IMR-90 (cell line): Measurements from ENCODE around the gene FBXL16.

ENCODE experiments used
- BHLHE40 ChIP-seq: fragments of 150-350 bp; IDR thresholded peaks from 2 replicates; pipeline ENCODE4 v1.6.1; 2016; ENCODE audit warnings: mild to moderate bottlenecking, low read depth, low read length
- CEBPB ChIP-seq: IDR thresholded peaks from 2 replicates; pipeline ENCODE4 v1.6.1; 2012; ENCODE audit warnings: low read depth, low read length, improper control_type of control experiment
- CHD1 ChIP-seq: IDR thresholded peaks from 2 replicates; pipeline ENCODE4 v1.6.1; 2012; ENCODE audit warnings: low read depth, low read length, improper control_type of control experiment
- CTCF ChIP-seq: conservative IDR thresholded peaks from 2 replicates; pipeline ENCODE4 v1.5.1; 2012; ENCODE audit warnings: mild to moderate bottlenecking, low read depth, low read length, improper control_type of control experiment
- ELK1 ChIP-seq: fragments of 150-350 bp; IDR thresholded peaks from 2 replicates; pipeline ENCODE4 v1.6.1; 2016; ENCODE audit warnings: low read depth, mild to moderate bottlenecking, low read length, moderate library complexity, borderline replicate concordance
- MAFK ChIP-seq: IDR thresholded peaks from 2 replicates; pipeline ENCODE4 v1.6.1; 2012; ENCODE audit warnings: low read depth, low read length, improper control_type of control experiment
- POLR2A ChIP-seq: IDR thresholded peaks from 2 replicates; pipeline ENCODE4 v1.6.1; 2012; ENCODE audit warnings: mild to moderate bottlenecking, low read depth, low read length
- RAD21 ChIP-seq: IDR thresholded peaks from 2 replicates; pipeline ENCODE4 v1.6.1; 2012; ENCODE audit warnings: low read length, improper control_type of control experiment
- RCOR1 ChIP-seq: IDR thresholded peaks from 2 replicates; pipeline ENCODE4 v1.6.1; 2012; ENCODE audit warnings: mild to moderate bottlenecking, low read length, improper control_type of control experiment; ENCODE audit not compliant: insufficient replicate concordance
- RFX5 ChIP-seq: IDR thresholded peaks from 2 replicates; pipeline ENCODE4 v1.8.0; 2012; ENCODE audit warnings: low read depth, mild to moderate bottlenecking, low read length, moderate library complexity
- SMC3 ChIP-seq: fragments of 150-350 bp; IDR thresholded peaks from 2 replicates; pipeline ENCODE4 v1.6.1; 2016; ENCODE audit warnings: low read depth, mild to moderate bottlenecking, antibody characterized with exemption, low read length, moderate library complexity
- USF2 ChIP-seq: fragments of 150-350 bp; IDR thresholded peaks from 2 replicates; pipeline ENCODE4 v1.6.1; 2017; ENCODE audit warnings: mild to moderate bottlenecking, antibody characterized with exemption, low read length, low read depth

GRCh38 chr16:674214-674881, 31.3 kb downstream of the FBXL16 start:
- no peak for TF ChIP-seq CTCF
- TF ChIP-seq CHD1 = no peak
- no peak for TF ChIP-seq USF2
- TF ChIP-seq CEBPB = no peak
- no peak for TF ChIP-seq RAD21
- no peak for TF ChIP-seq BHLHE40
- no peak for TF ChIP-seq RFX5
- no peak for TF ChIP-seq MAFK
- TF ChIP-seq ELK1 = no peak
- TF ChIP-seq POLR2A = no peak
- no peak for TF ChIP-seq SMC3
- TF ChIP-seq RCOR1 = no peak
